GM21619 (cell line): ENCODE data around the gene SLC8A1.

ENCODE experiments used
- ATAC-seq: cut with Tn5 transposase; IDR thresholded peaks from one replicate; pipeline ENCODE4 v1.9.1; 2021; ENCODE audit not compliant: unreplicated experiment

SLC8A1 gene

GRCh38 chr2:40428439-40428838 lies 23.5 kb downstream of the SLC8A1 start:
- ATAC-seq, result no peak

GRCh38 chr2:40421631-40422297 lies 30.1 kb downstream of the SLC8A1 start:
- no peak for ATAC-seq

GRCh38 chr2:40420478-40420877 lies 31.4 kb downstream of the SLC8A1 start:
- no peak for ATAC-seq

GRCh38 chr2:40419364-40419762 lies 32.5 kb downstream of the SLC8A1 start:
- ATAC-seq, result no peak

GRCh38 chr2:40418614-40419363 lies 33.1 kb downstream of the SLC8A1 start:
- ATAC-seq, result no peak

- no peak for ATAC-seq
These were observed 35.4 kb downstream of the SLC8A1 start for GRCh38 chr2:40416486-40416885.

GRCh38 chr2:40415391-40415790 lies 36.5 kb downstream of the SLC8A1 start:
- no peak for ATAC-seq

- no peak for ATAC-seq
These were observed 39.4 kb downstream of the SLC8A1 start for GRCh38 chr2:40412456-40412855.

- ATAC-seq, result no peak
These were observed 41.2 kb downstream of the SLC8A1 start for GRCh38 chr2:40410695-40411094.

- ATAC-seq, result no peak
These were observed 42.2 kb downstream of the SLC8A1 start for GRCh38 chr2:40409734-40410133.

GRCh38 chr2:40406485-40407289 lies 45.2 kb downstream of the SLC8A1 start:
- ATAC-seq, result no peak

- ATAC-seq, result no peak
These were observed 46.4 kb downstream of the SLC8A1 start for GRCh38 chr2:40405465-40405864.

GRCh38 chr2:40404517-40404916 lies 47.4 kb downstream of the SLC8A1 start:
- ATAC-seq, result no peak

GRCh38 chr2:40403233-40403836 lies 48.6 kb downstream of the SLC8A1 start:
- ATAC-seq, result no peak

- ATAC-seq, result no peak
These were observed 50.0 kb downstream of the SLC8A1 start for GRCh38 chr2:40401896-40402295.

GRCh38 chr2:40400336-40400953 lies 51.4 kb downstream of the SLC8A1 start:
- ATAC-seq, result no peak

GRCh38 chr2:40397765-40398164 lies 54.1 kb downstream of the SLC8A1 start:
- no peak for ATAC-seq

GRCh38 chr2:40396124-40396523 lies 55.8 kb downstream of the SLC8A1 start:
- no peak for ATAC-seq

GRCh38 chr2:40395169-40396073 lies 56.5 kb downstream of the SLC8A1 start:
- ATAC-seq, result no peak

- ATAC-seq, result no peak
These were observed 57.3 kb downstream of the SLC8A1 start for GRCh38 chr2:40394597-40394996.
